GM08714 (cell line): Measurements from ENCODE around the gene HMCN2.
"Not testable (repeated sequence)": the region's sequence is repeated elsewhere in the genome, so short reads cannot be mapped to it uniquely, and the experiment has no call there.

ENCODE experiments used
- H3K4me3 ChIP-seq: fragments of 200-500 bp; sonication (Bioruptor generic); 2 replicates; pipeline ENCODE4 v1.5.1; 2014; ENCODE audit warnings: mild to moderate bottlenecking, low read length, inconsistent platforms
- ZNF274 ChIP-seq: IDR thresholded peaks from 2 replicates; pipeline ENCODE4 v1.6.1; 2012; ENCODE audit warnings: mild to moderate bottlenecking, low read depth, low read length

HMCN2 gene

DNA sequence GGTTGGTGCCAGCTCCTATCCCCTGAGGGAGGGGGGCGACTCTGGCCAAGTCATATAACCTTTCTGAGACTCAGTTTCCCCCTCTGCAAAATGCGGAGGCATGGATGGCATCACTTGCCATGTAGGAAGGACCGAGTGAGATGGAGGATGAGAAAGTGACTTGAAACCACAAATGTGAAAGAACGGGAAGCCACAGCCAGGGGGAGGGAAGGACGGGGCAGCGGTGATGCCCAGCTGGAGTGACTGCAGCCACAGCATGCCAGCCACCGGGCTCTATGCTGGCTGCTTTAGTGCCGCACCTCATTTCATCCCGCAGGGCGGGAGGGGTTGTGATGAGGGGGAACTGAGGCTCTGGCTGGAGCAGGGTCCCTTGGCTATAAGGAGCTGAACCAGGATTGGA lies 74.5 kb downstream of the HMCN2 start:
- no peak overlapping the region for H3K4me3 ChIP-seq
- TF ChIP-seq ZNF274 = no peak

GRCh38 chr9:130340557-130340956 lies 75.0 kb downstream of the HMCN2 start:
- H3K4me3 ChIP-seq = not testable (repeated sequence)

DNA sequence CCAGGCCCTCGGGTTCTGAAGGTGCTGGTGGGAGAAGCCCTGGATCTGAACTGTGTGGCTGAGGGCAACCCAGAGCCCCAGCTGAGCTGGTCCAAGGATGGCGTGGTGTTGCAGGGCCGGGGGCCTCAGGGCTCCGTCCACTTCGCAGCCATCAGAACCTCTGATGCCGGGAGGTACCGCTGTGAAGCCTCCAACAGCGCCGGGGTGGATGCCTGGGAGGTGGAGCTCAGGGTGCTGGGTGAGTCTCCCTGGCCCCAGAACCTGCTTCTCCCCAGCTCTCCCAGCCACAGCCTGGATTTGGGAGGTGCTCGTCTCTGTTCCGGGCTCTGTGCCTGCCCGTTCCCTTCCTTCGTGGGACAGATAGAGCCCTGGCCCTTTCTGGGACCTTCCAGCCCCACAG lies 75.6 kb downstream of the HMCN2 start:
- H3K4me3 ChIP-seq = no peak overlapping the region
- no peak for TF ChIP-seq ZNF274

- H3K4me3 ChIP-seq = no peak overlapping the region
- no peak for TF ChIP-seq ZNF274
Measured at GRCh38 chr9:130341839-130342713, 76.5 kb downstream of the HMCN2 start.

GRCh38 chr9:130342714-130343085 lies 77.1 kb downstream of the HMCN2 start:
- H3K4me3 ChIP-seq = no peak overlapping the region
- TF ChIP-seq ZNF274 = no peak

GRCh38 chr9:130343445-130343918 lies 77.9 kb downstream of the HMCN2 start:
- H3K4me3 ChIP-seq = no peak overlapping the region
- no peak for TF ChIP-seq ZNF274

GRCh38 chr9:130344366-130344765 lies 78.8 kb downstream of the HMCN2 start:
- no peak for TF ChIP-seq ZNF274
- no peak overlapping the region for H3K4me3 ChIP-seq

DNA sequence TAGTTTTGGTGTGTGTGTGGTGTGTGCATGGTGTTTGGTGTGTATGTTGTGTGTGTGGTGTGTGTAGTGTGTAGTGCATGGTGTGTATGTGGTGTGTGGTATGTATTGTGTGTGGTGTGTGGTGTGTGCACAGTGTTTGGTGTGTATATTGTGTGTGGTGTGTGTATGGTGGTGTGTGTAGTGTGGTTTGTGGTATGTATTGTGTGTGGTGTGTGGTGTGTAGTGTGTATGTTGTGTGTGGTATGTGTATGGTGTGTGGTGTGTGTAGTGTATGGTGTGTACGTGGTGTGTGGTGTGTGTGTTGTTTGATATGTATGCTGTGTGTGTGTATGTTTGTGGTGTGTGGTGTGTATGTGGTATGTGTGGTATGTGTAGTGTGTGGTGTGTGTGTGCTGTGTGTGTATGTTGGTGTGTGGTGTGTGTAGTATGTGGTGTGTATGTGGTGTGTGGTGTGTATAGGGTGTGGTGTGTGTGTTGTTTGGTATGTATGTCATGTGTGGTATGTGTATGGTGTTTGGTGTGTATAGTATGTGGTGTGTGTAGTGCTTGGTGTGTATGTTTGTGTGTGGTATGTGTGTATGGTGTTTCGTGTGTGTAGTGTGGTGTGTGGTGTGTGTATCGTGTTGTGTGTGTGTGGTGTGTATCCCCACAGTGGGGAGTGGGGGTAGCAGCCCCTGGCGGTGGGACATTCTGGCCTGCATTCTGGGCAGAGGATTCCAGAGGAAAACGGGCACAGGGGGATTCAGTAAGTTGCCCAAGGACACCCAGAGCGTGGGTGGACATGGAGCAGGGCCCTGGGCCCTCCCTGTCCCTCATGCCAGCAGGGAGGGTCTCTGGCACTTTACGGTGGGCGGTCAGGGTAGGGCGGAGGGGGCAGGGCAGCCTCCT lies 79.7 kb downstream of the HMCN2 start:
- no peak for TF ChIP-seq ZNF274
- H3K4me3 ChIP-seq = no peak overlapping the region

GRCh38 chr9:130345897-130346385 lies 80.4 kb downstream of the HMCN2 start:
- no peak for TF ChIP-seq ZNF274

DNA sequence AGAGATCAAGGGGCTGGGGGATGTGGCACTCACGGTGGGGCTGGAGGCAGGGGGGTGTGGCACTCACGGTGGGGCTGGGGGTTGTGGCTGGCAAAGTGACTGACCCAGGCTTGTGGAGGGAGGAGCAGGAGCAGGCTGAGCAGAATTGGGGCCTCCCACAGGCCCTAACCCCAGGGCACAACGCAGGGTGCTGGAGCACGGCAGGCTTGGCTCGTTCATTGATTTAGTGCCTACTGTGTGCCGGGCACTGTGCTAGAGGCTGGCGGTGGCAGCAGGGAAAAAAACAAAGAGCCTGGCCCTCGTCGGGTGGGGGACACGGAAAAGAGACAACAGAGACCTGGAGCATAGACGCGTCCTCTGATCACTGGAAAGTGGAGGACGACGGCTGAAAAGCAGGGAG lies 80.9 kb downstream of the HMCN2 start:
- no peak overlapping the region for H3K4me3 ChIP-seq
- no peak for TF ChIP-seq ZNF274

More at GRCh38 chr9:130345897-130346385, 80.4 kb downstream of the HMCN2 start:
- no peak overlapping the region for H3K4me3 ChIP-seq

GRCh38 chr9:130347036-130347435 lies 81.5 kb downstream of the HMCN2 start:
- no peak overlapping the region for H3K4me3 ChIP-seq
- no peak for TF ChIP-seq ZNF274

DNA sequence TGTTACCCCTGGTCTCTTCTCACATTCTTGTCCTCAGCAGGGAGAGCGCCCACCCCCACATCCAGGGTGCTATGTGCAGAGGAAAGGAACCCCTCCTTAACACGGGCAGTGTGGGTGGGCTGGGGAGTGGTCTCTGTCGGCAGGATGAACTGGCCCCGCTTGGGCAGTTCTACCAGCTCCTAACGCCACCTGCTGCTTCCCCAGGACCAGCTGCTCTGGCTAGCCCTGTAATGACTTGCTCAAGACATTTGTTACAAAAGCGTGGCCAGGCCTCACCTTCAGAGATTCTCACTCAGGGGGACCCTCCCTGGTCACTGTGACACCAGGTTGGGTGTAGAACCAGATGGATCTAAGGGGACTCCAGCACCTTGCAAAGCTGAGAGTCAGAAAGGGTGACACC lies 82.4 kb downstream of the HMCN2 start:
- TF ChIP-seq ZNF274 = no peak
- H3K4me3 ChIP-seq = no peak overlapping the region

DNA sequence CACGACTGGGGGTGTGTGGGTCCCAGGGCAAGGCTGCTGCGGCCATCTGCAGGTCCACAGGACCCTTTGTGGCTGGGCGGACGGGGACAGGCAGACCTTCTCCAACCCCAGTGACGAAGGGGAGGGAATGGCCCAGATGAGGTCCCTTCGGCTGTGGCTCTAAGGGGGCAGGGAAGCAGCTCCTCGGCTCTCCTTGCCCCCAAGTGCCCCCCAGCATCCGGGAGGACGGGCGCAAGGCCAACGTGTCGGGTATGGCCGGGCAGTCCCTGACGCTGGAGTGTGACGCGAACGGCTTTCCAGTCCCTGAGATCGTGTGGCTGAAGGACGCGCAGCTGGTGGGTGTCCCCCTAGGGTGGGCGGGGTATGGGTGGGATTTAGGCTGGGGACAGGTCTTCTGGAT lies 82.8 kb downstream of the HMCN2 start:
- no peak overlapping the region for H3K4me3 ChIP-seq
- TF ChIP-seq ZNF274 = no peak

DNA sequence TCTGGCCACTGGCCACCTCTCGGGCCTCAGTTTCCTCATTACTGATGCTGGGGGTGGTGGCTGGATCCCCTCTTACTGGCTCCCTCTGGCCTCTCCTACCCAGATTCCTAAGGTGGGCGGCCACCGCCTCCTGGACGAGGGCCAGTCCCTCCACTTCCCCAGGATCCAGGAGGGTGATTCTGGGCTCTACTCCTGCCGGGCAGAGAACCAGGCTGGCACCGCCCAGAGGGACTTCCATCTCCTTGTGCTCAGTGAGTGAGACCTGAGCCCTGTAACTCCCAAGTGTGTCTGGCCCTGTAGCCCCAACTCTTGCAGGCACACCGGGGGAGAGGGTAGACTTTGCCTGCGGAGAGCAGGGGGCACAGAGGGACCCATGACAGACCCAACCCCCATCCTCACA lies 83.3 kb downstream of the HMCN2 start:
- TF ChIP-seq ZNF274 = no peak
- H3K4me3 ChIP-seq = no peak overlapping the region

DNA sequence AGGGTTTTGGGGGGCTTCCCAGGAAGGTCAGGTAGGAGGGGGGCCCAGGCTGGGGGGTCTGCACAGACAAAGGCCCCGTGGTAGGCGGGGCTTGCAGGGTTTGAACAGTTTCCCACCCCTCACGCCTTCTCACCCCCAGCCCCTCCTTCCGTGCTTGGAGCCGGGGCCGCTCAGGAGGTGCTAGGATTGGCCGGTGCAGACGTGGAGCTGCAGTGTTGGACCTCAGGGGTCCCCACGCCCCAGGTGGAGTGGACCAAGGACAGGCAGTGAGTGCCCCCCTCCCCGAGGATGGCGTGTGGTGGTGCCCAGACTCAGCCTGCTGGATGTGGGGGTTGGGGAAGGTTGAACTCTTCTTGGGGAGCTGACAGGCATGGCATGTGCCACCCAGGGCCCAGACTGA lies 83.8 kb downstream of the HMCN2 start:
- TF ChIP-seq ZNF274 = no peak
- no peak overlapping the region for H3K4me3 ChIP-seq
